Nephron progenitor cell (in vitro differentiated cells): Measurements from ENCODE around the gene RALB.

Experiments
- DNase-seq: peaks from one replicate; pipeline ENCODE4 v3.0.0; 2021
- H3K27ac Mint-ChIP-seq: 2 replicates; pipeline ENCODE4 v1.8.0; 2021; ENCODE audit warnings: mild to moderate bottlenecking, moderate library complexity, mixed read lengths
- H3K27me3 Mint-ChIP-seq: 2 replicates; pipeline ENCODE4 v1.8.0; 2021; ENCODE audit warnings: mild to moderate bottlenecking, low read depth, mixed read lengths; ENCODE audit not compliant: poor library complexity
- H3K36me3 Mint-ChIP-seq: 2 replicates; pipeline ENCODE4 v1.8.0; 2021; ENCODE audit warnings: low read depth, mixed read lengths
- H3K4me1 Mint-ChIP-seq: 2 replicates; pipeline ENCODE4 v1.8.0; 2021; ENCODE audit warnings: mixed read lengths
- H3K4me3 Mint-ChIP-seq: 2 replicates; pipeline ENCODE4 v1.8.0; 2021; ENCODE audit warnings: mild to moderate bottlenecking, moderate library complexity, mixed read lengths
- H3K9me3 Mint-ChIP-seq: 2 replicates; pipeline ENCODE4 v1.8.0; 2021; ENCODE audit warnings: mild to moderate bottlenecking, moderate library complexity, mixed read lengths
- TF ChIP-seq, protein P1 (sequence below): fragments of 200-600 bp; sonication (generic); IDR thresholded peaks from 2 replicates; pipeline ENCODE4 v1.5.0; 2021; ENCODE audit warnings: antibody characterized with exemption

Gene RALB

DNA sequence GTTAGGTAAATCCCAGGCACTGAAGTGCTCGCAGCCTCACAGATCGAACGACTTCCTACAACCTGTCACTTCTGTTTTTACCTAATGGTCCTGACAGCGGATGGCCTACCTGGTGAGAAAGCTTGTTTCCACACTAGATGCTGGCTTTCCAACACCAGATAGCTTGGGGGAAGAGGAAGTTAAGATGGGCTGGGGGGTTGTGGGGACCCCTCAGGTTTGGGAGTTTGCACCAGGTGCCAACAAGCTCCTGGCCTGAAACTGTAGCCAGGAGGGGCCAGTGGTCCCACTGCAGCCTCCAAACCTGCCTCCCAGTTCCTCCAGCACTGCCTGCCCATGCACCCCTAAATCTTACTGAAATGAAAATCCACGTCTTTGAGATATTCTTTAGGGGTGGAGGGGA is 33.4 kb upstream of the RALB start:
- H3K9me3 Mint-ChIP-seq = peaks cover 37% of the 10 kb centered on the region
- peaks cover 40% of the 10 kb centered on the region for H3K36me3 Mint-ChIP-seq
- no peak overlapping the region for H3K4me3 Mint-ChIP-seq
- H3K4me1 Mint-ChIP-seq = peaks cover 24% of the 10 kb centered on the region
- DNase-seq = no peak
- TF ChIP-seq, protein P1, sequence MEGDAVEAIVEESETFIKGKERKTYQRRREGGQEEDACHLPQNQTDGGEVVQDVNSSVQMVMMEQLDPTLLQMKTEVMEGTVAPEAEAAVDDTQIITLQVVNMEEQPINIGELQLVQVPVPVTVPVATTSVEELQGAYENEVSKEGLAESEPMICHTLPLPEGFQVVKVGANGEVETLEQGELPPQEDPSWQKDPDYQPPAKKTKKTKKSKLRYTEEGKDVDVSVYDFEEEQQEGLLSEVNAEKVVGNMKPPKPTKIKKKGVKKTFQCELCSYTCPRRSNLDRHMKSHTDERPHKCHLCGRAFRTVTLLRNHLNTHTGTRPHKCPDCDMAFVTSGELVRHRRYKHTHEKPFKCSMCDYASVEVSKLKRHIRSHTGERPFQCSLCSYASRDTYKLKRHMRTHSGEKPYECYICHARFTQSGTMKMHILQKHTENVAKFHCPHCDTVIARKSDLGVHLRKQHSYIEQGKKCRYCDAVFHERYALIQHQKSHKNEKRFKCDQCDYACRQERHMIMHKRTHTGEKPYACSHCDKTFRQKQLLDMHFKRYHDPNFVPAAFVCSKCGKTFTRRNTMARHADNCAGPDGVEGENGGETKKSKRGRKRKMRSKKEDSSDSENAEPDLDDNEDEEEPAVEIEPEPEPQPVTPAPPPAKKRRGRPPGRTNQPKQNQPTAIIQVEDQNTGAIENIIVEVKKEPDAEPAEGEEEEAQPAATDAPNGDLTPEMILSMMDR = no peak
- peaks cover 16% of the 10 kb centered on the region for H3K27me3 Mint-ChIP-seq
- H3K27ac Mint-ChIP-seq = no peak overlapping the region

DNA sequence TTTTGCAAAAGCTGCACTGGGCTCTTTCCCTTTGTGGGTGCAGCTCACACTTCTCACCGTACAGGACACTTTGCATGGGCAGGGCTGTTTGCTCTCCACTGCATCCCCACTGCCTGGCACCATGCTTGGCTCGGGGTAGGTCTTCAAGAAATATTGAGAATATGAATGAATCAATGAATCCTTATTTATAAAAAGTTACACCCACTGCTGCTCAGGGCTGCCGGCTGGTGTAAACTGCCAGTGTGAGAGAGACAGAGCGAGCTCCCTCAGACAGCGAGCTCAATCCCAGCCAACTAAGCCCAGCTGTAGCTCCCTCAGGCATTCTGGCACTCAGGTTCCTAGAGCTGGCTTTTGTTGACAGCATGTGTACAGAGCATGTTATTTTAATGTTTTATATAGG is 32.9 kb upstream of the RALB start:
- Mint-ChIP-seq H3K36me3 (peaks cover 40% of the 10 kb centered on the region), H3K27ac (no peak overlapping the region), H3K4me1 (peaks cover 24% of the 10 kb centered on the region), H3K9me3 (peaks cover 37% of the 10 kb centered on the region), H3K4me3 (no peak overlapping the region), H3K27me3 (peaks cover 20% of the 10 kb centered on the region)
- TF ChIP-seq, protein P1 = no peak
- no peak for DNase-seq

DNA sequence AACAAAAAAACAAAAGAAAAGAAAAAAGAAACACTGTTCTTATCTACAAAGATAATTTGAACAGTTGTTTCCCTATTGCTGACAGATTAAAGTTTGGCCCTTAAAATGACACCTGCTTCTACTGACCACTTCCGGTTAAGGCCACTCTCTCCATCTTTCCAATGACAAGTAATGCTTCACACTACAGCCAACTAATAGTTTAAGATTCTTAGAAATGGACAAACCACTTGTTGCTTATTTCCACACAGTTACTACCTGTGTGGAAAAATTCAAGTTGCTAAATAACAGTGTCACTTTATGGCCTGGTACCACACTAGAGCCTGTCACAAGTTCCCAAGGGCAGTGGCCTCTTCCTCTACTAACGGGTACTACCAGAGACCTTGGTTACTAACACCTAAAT is 31.9 kb upstream of the RALB start:
- peaks cover 40% of the 10 kb centered on the region for H3K36me3 Mint-ChIP-seq
- H3K4me3 Mint-ChIP-seq = no peak overlapping the region
- peaks cover 27% of the 10 kb centered on the region for H3K27me3 Mint-ChIP-seq

DNA sequence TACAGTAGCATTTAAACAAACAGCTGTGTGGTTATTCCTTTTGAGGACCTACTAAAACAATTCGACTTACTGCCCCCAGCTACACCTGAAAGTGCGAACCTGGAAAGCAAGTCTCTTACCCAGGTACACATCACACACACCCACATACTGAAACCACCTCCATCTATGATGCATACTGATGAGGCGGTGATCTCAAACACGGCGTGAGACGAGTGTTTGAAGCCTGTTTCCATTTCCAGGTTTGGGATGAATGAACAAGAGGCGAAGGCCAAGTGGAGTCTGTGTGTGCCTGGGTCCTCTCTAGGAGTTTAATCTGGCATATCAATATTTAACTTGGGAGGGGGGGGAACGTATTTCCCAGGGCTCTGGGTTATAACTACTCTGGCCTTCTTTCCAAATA is 31.0 kb upstream of the RALB start:
- Mint-ChIP-seq H3K36me3 (peaks cover 40% of the 10 kb centered on the region), H3K27me3 (peaks cover 31% of the 10 kb centered on the region), H3K27ac (no peak overlapping the region), H3K4me1 (peaks cover 24% of the 10 kb centered on the region), H3K9me3 (peaks cover 32% of the 10 kb centered on the region), H3K4me3 (peak overlapping the region; percentile 78)
- DNase-seq = no peak
- TF ChIP-seq, protein P1 = no peak

More for the DNA sequence above, 31.9 kb upstream of the RALB start:
- Mint-ChIP-seq H3K27ac (no peak overlapping the region), H3K4me1 (peaks cover 24% of the 10 kb centered on the region), H3K9me3 (peaks cover 37% of the 10 kb centered on the region)
- TF ChIP-seq, protein P1 = no peak
- DNase-seq = no peak

DNA sequence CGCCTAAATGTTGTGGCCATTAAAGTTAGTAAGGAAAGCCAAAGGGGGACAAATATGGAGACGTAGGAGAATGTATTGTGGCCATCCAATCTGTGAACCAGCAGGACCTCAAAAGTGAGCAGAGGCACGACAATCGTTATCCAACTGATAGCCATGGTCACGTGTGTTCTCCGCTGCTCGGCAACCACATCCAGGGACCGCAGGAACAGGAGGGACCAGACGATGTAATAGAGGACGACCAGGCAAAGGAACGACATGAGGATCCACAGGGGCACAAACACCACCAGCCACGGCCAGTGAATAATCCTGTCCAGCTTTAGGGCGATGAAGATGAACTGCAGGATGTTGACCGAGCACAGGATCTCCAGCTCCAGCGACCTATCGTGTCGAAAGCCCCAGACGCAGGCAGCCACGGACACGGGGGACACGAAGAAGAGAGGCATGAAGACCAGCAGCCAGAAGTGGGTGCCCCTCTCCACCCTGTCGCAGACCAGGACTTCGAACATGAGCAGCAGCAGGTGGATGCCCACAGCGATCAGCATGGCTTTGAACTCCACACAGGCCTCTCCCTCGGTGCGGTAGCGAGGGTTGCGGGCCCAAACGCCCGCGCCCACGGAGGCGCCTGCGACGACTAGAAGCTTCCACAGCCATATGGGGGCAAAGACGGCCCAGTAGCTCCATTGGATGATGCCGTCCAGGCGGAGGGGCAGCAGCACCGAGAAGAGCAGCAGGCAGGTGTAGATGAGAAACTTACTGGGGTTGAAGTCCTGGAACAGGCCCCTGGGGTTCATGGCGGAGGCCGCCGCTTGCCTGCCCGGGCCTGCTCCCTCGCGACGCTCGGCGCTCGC is 30.2 kb upstream of the RALB start:
- peaks cover 40% of the 10 kb centered on the region for H3K36me3 Mint-ChIP-seq
- H3K4me1 Mint-ChIP-seq = peaks cover 28% of the 10 kb centered on the region
- H3K27me3 Mint-ChIP-seq = peaks cover 37% of the 10 kb centered on the region
- peak overlapping the region; percentile 78 for H3K4me3 Mint-ChIP-seq
- DNase-seq = no peak
- peaks cover 25% of the 10 kb centered on the region for H3K9me3 Mint-ChIP-seq
- TF ChIP-seq, protein P1 = no peak
- H3K27ac Mint-ChIP-seq = no peak overlapping the region
